Measurements from ENCODE around the gene CDK8.

CDK8 gene

GRCh38 chr13:26445092-26445491 lies 191.2 kb downstream of the CDK8 start:
- no peak for DNase-seq (ENCODE audit: low read depth)
- TF ChIP-seq, protein P1, sequence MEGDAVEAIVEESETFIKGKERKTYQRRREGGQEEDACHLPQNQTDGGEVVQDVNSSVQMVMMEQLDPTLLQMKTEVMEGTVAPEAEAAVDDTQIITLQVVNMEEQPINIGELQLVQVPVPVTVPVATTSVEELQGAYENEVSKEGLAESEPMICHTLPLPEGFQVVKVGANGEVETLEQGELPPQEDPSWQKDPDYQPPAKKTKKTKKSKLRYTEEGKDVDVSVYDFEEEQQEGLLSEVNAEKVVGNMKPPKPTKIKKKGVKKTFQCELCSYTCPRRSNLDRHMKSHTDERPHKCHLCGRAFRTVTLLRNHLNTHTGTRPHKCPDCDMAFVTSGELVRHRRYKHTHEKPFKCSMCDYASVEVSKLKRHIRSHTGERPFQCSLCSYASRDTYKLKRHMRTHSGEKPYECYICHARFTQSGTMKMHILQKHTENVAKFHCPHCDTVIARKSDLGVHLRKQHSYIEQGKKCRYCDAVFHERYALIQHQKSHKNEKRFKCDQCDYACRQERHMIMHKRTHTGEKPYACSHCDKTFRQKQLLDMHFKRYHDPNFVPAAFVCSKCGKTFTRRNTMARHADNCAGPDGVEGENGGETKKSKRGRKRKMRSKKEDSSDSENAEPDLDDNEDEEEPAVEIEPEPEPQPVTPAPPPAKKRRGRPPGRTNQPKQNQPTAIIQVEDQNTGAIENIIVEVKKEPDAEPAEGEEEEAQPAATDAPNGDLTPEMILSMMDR (IDR thresholded peaks at IDR 0.05; ENCODE audit: low read depth, low read length, missing control alignments) = no peak
- no peak overlapping the region for H3K4me3 ChIP-seq (ENCODE audit: low read depth, low read length)

DNA sequence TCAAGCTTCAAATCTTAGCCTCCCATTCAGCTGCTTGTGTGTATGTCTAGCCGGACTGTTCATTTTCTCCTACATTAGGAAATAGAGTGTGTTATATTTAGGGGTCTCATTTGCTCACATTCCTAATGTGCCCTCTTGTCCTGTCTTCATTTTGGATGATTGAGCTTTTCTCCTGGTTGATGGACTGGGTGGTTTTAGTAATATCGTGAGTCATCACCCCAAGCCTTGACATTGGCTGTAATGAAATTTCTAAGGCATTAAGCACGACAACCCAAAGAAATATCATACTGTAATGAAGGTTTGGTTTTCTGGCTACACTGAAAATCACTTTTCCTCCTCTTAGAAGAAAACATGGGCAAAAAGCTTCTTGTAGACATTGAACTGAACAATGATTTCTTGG lies 192.8 kb downstream of the CDK8 start:
- TF ChIP-seq, protein P1 (IDR thresholded peaks at IDR 0.05; ENCODE audit: low read depth, low read length, missing control alignments) = no peak
- no peak for DNase-seq (ENCODE audit: low read depth)
- H3K4me3 ChIP-seq (ENCODE audit: low read depth, low read length) = no peak overlapping the region

- TF ChIP-seq, protein P1 (IDR thresholded peaks at IDR 0.05; ENCODE audit: low read depth, low read length, missing control alignments) = no peak
- H3K4me3 ChIP-seq (ENCODE audit: low read depth, low read length) = no peak overlapping the region
These were observed 194.1 kb downstream of the CDK8 start for GRCh38 chr13:26448032-26448431.

DNA sequence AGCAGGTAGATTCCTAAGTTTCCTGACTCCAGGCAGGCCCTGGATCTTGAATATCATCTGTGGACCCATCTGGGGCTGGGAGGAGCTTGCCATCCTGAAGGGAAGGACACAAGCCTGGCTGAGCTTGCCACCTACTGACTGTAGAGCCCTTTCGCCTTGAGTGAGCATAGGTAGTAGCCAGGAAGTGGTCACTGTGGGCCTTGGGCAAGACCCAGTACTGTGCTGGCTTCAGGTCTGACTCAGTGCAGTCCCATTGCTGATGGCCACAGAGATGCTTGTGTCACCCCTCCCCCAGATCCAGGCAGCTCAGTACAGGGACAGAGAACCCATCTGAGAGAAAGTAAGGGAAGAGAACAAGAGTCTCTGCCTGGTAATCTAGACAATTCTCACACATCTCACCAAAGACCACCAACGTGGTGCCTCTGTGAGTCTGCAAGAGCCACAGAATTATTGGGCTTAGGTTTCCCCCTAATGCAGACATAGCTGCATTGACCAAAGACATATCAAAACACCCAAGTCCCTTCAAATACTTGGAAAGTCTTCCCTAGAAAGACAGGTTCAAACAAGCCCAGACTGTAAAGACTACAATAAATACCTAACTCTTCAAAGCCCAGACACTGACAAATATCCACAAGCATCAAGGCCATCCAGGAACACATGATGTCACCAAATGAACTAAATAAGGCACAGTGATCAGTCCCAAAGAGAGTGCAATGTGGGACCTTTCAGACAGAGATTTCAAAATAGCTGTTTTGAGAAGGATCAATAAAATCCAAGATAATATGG lies 195.3 kb downstream of the CDK8 start:
- H3K4me3 ChIP-seq (ENCODE audit: low read depth, low read length) = no peak overlapping the region
- no peak for DNase-seq (ENCODE audit: low read depth)
- TF ChIP-seq, protein P1 (IDR thresholded peaks at IDR 0.05; ENCODE audit: low read depth, low read length, missing control alignments) = no peak

More at GRCh38 chr13:26448032-26448431, 194.1 kb downstream of the CDK8 start:
- DNase-seq (ENCODE audit: low read depth) = no peak
